Stomach (tissue), 9 donors: Measurements from ENCODE around the gene FOLR3. TPM values are rescaled to one million over a fixed set of nuclear protein-coding genes. Genes with fewer than 3 reads are reported as not detected.
A peak's percentile ranks its signal among the peaks of the same experiment; 100 is the strongest.
"Not testable (repeated sequence)": the region's sequence is repeated elsewhere in the genome, so short reads cannot be mapped to it uniquely, and the experiment has no call there.

Source experiments
- DNase-seq, 2 donors: peaks; one replicate each; pipeline versions ENCODE4 v3.0.0 to v3.0.0-alpha.2; 2013 to 2019
- H3K27ac ChIP-seq, 5 donors: fragments of 200-600 bp in 4 of 5; sonication (generic) in 4 of 5; one replicate each; pipeline ENCODE4 v1.5.1; 2013 to 2019; ENCODE audit warnings: mild to moderate bottlenecking in 1 of 5, moderate library complexity in 1 of 5
- H3K27me3 ChIP-seq, 3 donors: fragments of 200-600 bp; sonication (generic); one replicate each; pipeline ENCODE4 v1.5.1; 2017 to 2019; ENCODE audit warnings: mixed run types in 1 of 3
- H3K36me3 ChIP-seq, 4 donors: fragments of 200-600 bp; sonication (generic); 1 replicate in 3 of 4; 2 replicates in 1 of 4; pipeline ENCODE4 v1.5.1; 2016 to 2019
- H3K4me1 ChIP-seq, 4 donors: fragments of 200-600 bp; sonication (generic); one replicate each; pipeline ENCODE4 v1.5.1; 2016 to 2019
- H3K4me3 ChIP-seq, 4 donors: fragments of 200-600 bp; sonication (generic) in 3 of 4; one replicate each; pipeline ENCODE4 v1.5.1; 2016 to 2019; ENCODE audit warnings: mild to moderate bottlenecking in 1 of 4
- H3K9me3 ChIP-seq, 4 donors: fragments of 200-600 bp; sonication (generic); one replicate each; pipeline ENCODE4 v1.5.1; 2016 to 2019
- EP300 ChIP-seq: sonication (generic); formaldehyde crosslinking; IDR thresholded peaks from one replicate; pipeline ENCODE4 v1.6.1; 2017; ENCODE audit warnings: antibody characterized with exemption
- POLR2A ChIP-seq, 4 donors: fragments of 450-650 bp; IDR thresholded peaks; one replicate each; pipeline ENCODE4 v1.6.1; 2016; ENCODE audit warnings: antibody characterized with exemption in 4 of 4, control low read depth in 2 of 4, mild to moderate bottlenecking in 1 of 4, moderate library complexity in 1 of 4
- POLR2AphosphoS5 ChIP-seq, 3 donors: sonication (generic); formaldehyde crosslinking; IDR thresholded peaks; one replicate each; pipeline ENCODE4 v1.6.1; 2016; ENCODE audit warnings: antibody characterized with exemption in 3 of 3
- WGBS, 5 donors: extraction: QIAGEN DNeasy Blood & Tissue Kit in 3 of 5; methylation state at CpG; one replicate each; pipeline versions ENCODE4 v1.1.5 to v1.1.7; 2013 to 2018; 5-methylcytosine and 5-hydroxymethylcytosine counted together
- intact Hi-C: fragments of 100-400 bp; cut with DNase I; formaldehyde crosslinking; loops from one replicate; pipeline ENCODE4 v1.15.1; 2023; ENCODE audit warnings: low total_unique reads
- polyA plus RNA-seq, 3 donors: library from polyadenylated mRNA; stranded (reverse); fragments of 200-250 nt; gene quantifications; one replicate each; pipeline ENCODE4 v1.2.3, GENCODE V29; 2013
- total RNA-seq, 5 donors: library from RNA; depleted of rRNA; stranded (reverse); fragments of >200 nt; gene quantifications; one replicate each; pipeline versions ENCODE4 v1.1.0 to v1.2.3, GENCODE V29; 2014 to 2016
- TF ChIP-seq, protein P1 (sequence below), 7 experiments: fragments of 450-650 bp in 4 of 7; fragments of 200-600 bp in 3 of 7; sonication (generic) in 3 of 7; IDR thresholded peaks; one replicate each; pipeline ENCODE4 v1.5.1; 2016 to 2019; ENCODE audit warnings: antibody characterized with exemption in 7 of 7, control low read depth in 2 of 7, mild to moderate bottlenecking in 1 of 7
- donor health status: healthy with polysubstance abuse.
- donor health status: Bipolar disorder and iron deficiency.
- donor health status: healthy.

Gene FOLR3
- total and polyA plus RNA-seq, 8 donors, result 0.15 to 36.8 (median 0.62) TPM; not detected in 5

DNA sequence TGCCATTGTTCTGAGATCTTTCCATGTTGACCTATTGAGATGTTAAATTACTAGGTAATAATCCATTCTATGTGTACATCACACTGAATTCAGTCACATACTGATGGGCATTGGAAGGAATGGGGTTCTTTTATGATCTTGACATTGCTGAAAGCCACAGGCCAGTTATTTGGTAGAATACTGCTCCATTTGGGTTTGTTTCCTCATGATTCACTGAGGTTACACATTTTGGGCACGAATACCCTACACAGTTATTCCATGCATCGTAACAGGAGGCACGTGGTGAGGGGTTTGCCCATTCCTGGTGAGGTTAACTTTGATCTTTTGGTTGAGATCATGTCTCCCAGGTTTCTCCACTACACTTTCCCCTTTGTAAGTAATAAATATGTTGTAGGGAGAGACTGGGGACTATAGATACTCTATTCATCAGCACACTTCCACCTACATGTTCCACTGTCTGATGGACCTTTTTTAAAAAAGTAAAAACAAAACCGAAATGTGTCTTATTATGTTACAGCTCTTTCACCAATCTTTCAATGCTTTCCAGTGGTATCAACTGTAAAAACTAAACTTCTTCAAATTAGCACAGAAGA lies 44.4 kb downstream of the FOLR3 start:
- WGBS, 5 donors, result 75 to 82% (median 80%) methylated on average over 4 of the region's 4 CpGs
- TF ChIP-seq, protein P1, sequence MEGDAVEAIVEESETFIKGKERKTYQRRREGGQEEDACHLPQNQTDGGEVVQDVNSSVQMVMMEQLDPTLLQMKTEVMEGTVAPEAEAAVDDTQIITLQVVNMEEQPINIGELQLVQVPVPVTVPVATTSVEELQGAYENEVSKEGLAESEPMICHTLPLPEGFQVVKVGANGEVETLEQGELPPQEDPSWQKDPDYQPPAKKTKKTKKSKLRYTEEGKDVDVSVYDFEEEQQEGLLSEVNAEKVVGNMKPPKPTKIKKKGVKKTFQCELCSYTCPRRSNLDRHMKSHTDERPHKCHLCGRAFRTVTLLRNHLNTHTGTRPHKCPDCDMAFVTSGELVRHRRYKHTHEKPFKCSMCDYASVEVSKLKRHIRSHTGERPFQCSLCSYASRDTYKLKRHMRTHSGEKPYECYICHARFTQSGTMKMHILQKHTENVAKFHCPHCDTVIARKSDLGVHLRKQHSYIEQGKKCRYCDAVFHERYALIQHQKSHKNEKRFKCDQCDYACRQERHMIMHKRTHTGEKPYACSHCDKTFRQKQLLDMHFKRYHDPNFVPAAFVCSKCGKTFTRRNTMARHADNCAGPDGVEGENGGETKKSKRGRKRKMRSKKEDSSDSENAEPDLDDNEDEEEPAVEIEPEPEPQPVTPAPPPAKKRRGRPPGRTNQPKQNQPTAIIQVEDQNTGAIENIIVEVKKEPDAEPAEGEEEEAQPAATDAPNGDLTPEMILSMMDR (IDR thresholded peaks at IDR 0.05), result no peak
- no peak for TF ChIP-seq POLR2A (IDR thresholded peaks at IDR 0.05)
- TF ChIP-seq POLR2AphosphoS5 (IDR thresholded peaks at IDR 0.05), result no peak
- no peak for TF ChIP-seq EP300
- Histone ChIP-seq H3K4me3 (no peak overlapping the region), H3K27me3 (peaks cover 0 to 8% (median 0%) of the 10 kb centered on the region in 3 donors), H3K27ac (no peak overlapping the region), H3K9me3 (no peaks in the 10 kb centered on the region), H3K36me3 (no peaks in the 10 kb centered on the region), H3K4me1 (peaks cover 0 to 6% (median 0%) of the 10 kb centered on the region in 4 donors)
- intact Hi-C loops, result no loop called here
- DNase-seq, result no peak

DNA sequence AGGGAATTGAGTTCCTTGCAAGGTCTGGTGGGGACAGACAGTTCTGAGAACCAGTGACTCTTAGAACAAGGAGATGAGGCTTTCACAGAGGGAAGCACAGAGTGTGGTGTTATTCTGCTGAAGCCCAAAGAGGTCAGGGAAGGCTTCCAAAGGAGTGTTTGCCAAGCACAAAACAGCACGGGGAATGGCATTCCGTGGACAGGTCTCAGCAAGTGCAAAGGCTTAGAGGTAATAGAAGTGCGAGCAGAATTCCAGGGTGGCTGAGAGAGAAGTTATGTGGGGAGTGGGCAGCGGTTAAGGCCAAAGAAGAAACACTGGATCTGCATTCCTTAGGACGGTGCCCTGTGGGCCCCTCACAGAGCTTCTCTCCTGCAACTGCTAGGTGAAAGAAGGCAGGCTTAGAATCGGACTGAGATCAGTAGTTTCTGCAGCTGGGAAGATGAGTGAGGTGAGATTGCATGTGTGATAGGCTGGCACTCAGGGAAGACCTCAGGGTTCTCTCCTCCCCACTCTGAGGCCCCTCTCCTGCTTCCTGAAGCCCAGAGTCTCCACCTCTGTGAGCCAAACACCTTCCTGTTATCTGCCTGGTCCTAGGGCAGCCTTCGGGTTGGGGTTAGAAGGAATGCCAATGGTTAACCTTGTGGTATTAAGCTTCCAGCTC lies 45.5 kb downstream of the FOLR3 start:
- H3K9me3 ChIP-seq, H3K27ac ChIP-seq, H3K4me3 ChIP-seq, intact Hi-C loops, H3K4me1 ChIP-seq, H3K27me3 ChIP-seq, H3K36me3 ChIP-seq: not testable (repeated sequence)
- peak in 1 of 2 donors; percentile 6 for DNase-seq
- WGBS, 5 donors, result 45 to 53% (median 50%) methylated on average over 6 to 7 of the region's 7 CpGs

DNA sequence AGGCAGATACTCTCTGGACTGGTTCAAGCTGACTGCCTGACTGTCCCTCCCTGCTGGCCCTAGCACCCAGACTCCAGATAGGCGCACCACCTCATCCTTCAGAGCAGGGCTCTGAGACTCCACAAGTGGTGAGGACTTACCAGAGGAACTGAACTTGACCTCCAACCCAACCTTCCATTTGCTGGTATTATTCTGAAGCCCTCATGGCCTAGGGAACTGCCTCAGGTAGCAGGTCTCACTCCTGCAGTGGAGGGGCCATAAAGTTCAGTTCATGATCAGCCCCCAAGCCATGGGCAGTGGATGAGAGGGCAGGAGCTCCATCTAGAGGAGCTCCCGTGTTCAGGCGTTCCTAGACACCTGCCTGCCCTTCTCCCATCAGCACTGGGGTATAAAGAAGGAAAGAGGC lies 46.0 kb downstream of the FOLR3 start:
- H3K4me1 ChIP-seq, DNase-seq, H3K27ac ChIP-seq, H3K4me3 ChIP-seq, H3K9me3 ChIP-seq, H3K36me3 ChIP-seq, H3K27me3 ChIP-seq, intact Hi-C loops: not testable (repeated sequence)
- 53 to 76% (median 70%) methylated on average over 3 of the region's 3 CpGs for WGBS, 5 donors

DNA sequence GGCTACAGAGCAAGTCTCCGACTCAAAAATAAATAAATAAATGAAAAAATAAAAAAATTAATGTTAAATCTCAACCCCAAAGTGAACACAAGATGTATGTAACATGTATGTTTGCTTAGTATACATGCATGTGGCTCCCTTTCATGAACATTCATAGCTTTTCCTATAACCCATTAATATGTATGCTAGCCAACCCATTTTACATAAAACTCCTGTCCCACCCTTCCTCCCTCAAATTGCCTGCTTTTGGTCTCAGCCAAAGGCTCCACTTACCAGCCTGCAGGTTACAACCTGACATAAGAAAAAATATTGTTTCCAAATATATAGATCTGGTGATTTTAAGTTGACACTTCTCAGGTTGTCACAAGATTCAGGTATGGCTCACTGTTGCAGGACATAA lies 52.7 kb downstream of the FOLR3 start:
- DNase-seq, result no peak
- no peaks in the 10 kb centered on the region for H3K9me3 ChIP-seq
- TF ChIP-seq POLR2A (IDR thresholded peaks at IDR 0.05) (no peak), POLR2AphosphoS5 (IDR thresholded peaks at IDR 0.05) (no peak), EP300 (no peak)
- TF ChIP-seq, protein P1 (IDR thresholded peaks at IDR 0.05), result no peak
- no peaks in the 10 kb centered on the region for H3K27me3 ChIP-seq
- H3K27ac ChIP-seq, result no peak overlapping the region
- H3K4me1 ChIP-seq, result peaks cover 0 to 16% (median 5%) of the 10 kb centered on the region in 4 donors
- H3K4me3 ChIP-seq, result no peak overlapping the region
- intact Hi-C loops, result no loop called here
- no peaks in the 10 kb centered on the region for H3K36me3 ChIP-seq
- WGBS, 5 donors, result 86 to 100% (median 93%) methylated on average over 1 of the region's 1 CpG

Other genes starting within 250 kb of the FOLR3 start
- 10 to 100 TPM in 2 of 5 donors, 1 to 10 TPM in 1, not detected in 2; 4.5 to 17.4 (median 16.7) TPM for gene XNDC1N, start 207.1 kb upstream of the FOLR3 start, total RNA-seq
- gene XNDC1N, start 207.1 kb upstream of the FOLR3 start, polyA plus RNA-seq, result 1 to 10 TPM; 2.7 to 2.9 (median 2.8) TPM
- 100 to 1,000 TPM in 1 of 5 donors, 10 to 100 TPM in 4; 13.0 to 363 (median 24.3) TPM for gene RNF121, start 206.7 kb upstream of the FOLR3 start, total RNA-seq
- gene RNF121, start 206.7 kb upstream of the FOLR3 start, polyA plus RNA-seq, result 10 to 100 TPM; 10.0 to 17.7 (median 12.1) TPM
- 10 to 100 TPM in 3 of 5 donors, 1 to 10 TPM in 2; 2.7 to 14.8 (median 11.7) TPM for gene IL18BP, start 136.8 kb upstream of the FOLR3 start, total RNA-seq
- 1 to 10 TPM; 2.0 to 6.2 (median 3.8) TPM for gene IL18BP, start 136.8 kb upstream of the FOLR3 start, polyA plus RNA-seq
- 100 to 1,000 TPM; 161 to 619 (median 285) TPM for gene NUMA1, start 55.2 kb upstream of the FOLR3 start, total RNA-seq
- 100 to 1,000 TPM in 1 of 3 donors, 10 to 100 TPM in 2; 84.2 to 115 (median 92.1) TPM for gene NUMA1, start 55.2 kb upstream of the FOLR3 start, polyA plus RNA-seq
- gene LRRC51, start 54.9 kb upstream of the FOLR3 start, total RNA-seq, result 1 to 10 TPM in 2 of 5 donors, not detected in 3; 2.0 to 4.8 TPM
- 1 to 10 TPM; 5.8 to 7.9 (median 6.8) TPM for gene LRRC51, start 54.9 kb upstream of the FOLR3 start, polyA plus RNA-seq
- 100 to 1,000 TPM in 2 of 5 donors, 10 to 100 TPM in 2, 1 to 10 TPM in 1; 3.5 to 121 (median 88.4) TPM for gene LAMTOR1, start 32.4 kb upstream of the FOLR3 start, total RNA-seq
- 100 to 1,000 TPM in 2 of 3 donors, 10 to 100 TPM in 1; 88.6 to 159 (median 153) TPM for gene LAMTOR1, start 32.4 kb upstream of the FOLR3 start, polyA plus RNA-seq
- gene TOMT, start 29.8 kb upstream of the FOLR3 start, total RNA-seq, result not detected
- gene TOMT, start 29.8 kb upstream of the FOLR3 start, polyA plus RNA-seq, result not detected
- gene ANAPC15, start 23.0 kb upstream of the FOLR3 start, total RNA-seq, result 10 to 100 TPM; 13.3 to 74.1 (median 17.0) TPM
- gene ANAPC15, start 23.0 kb upstream of the FOLR3 start, polyA plus RNA-seq, result 10 to 100 TPM; 56.4 to 79.1 (median 74.8) TPM
- gene FOLR1, start 56.4 kb downstream of the FOLR3 start, total RNA-seq, result 10 to 100 TPM in 1 of 5 donors, under 1 TPM in 1, not detected in 3; 0.55 to 22.6 TPM
- 10 to 100 TPM in 1 of 3 donors, 1 to 10 TPM in 2; 4.1 to 20.9 (median 6.1) TPM for gene FOLR1, start 56.4 kb downstream of the FOLR3 start, polyA plus RNA-seq
- 10 to 100 TPM in 2 of 5 donors, 1 to 10 TPM in 3; 1.8 to 28.6 (median 9.6) TPM for gene FOLR2, start 81.1 kb downstream of the FOLR3 start, total RNA-seq
- gene FOLR2, start 81.1 kb downstream of the FOLR3 start, polyA plus RNA-seq, result 10 to 100 TPM in 1 of 3 donors, 1 to 10 TPM in 2; 3.2 to 14.8 (median 9.0) TPM
- gene INPPL1, start 89.0 kb downstream of the FOLR3 start, total RNA-seq, result 100 to 1,000 TPM in 4 of 5 donors, 10 to 100 TPM in 1; 40.2 to 226 (median 153) TPM
- gene INPPL1, start 89.0 kb downstream of the FOLR3 start, polyA plus RNA-seq, result 10 to 100 TPM; 20.9 to 63.1 (median 51.2) TPM
- gene PHOX2A, start 108.5 kb downstream of the FOLR3 start, total RNA-seq, result not detected
- gene PHOX2A, start 108.5 kb downstream of the FOLR3 start, polyA plus RNA-seq, result under 1 TPM in 1 of 3 donors, not detected in 2; 0.53 TPM